Prostate gland (tissue), 2 donors: ENCODE results near the gene KCNK7. TPM values are rescaled to one million over a fixed set of nuclear protein-coding genes. Genes with fewer than 3 reads are reported as not detected.

ENCODE experiments used
- DNase-seq: peaks from one replicate; pipeline ENCODE4 v3.0.0-alpha.2; 2019; ENCODE audit warnings: low spot score
- H3K27ac ChIP-seq, 2 donors: fragments of 200-600 bp; sonication (generic); 2 replicates each; pipeline ENCODE4 v1.5.1; 2017 to 2019
- H3K27me3 ChIP-seq: fragments of 200-600 bp; sonication (generic); replicated peaks from 2 replicates; pipeline ENCODE4 v1.5.1; 2019; ENCODE audit not compliant: insufficient read depth
- H3K36me3 ChIP-seq, 2 donors: fragments of 200-600 bp; sonication (generic); 1 replicate in 1 of 2; 2 replicates in 1 of 2; pipeline versions ENCODE4 v1.5.1 to v1.8.1; 2017 to 2019
- H3K4me1 ChIP-seq: fragments of 200-600 bp; sonication (generic); replicated peaks from 2 replicates; pipeline ENCODE4 v1.5.1; 2019
- H3K4me3 ChIP-seq, 2 donors: fragments of 200-600 bp; sonication (generic); 2 replicates each; pipeline ENCODE4 v1.5.1; 2017 to 2019
- H3K9me3 ChIP-seq: fragments of 200-600 bp; sonication (generic); 2 replicates; pipeline ENCODE4 v1.5.1; 2017
- CTCF ChIP-seq, 4 experiments: fragments of 200-600 bp in 2 of 4; fragments of 450-650 bp in 2 of 4; sonication (generic) in 2 of 4; IDR thresholded peaks; 1 replicate in 3 of 4; 2 replicates in 1 of 4; pipeline ENCODE4 v1.5.1; 2016 to 2019; ENCODE audit warnings: antibody characterized with exemption in 4 of 4, mild to moderate bottlenecking in 2 of 4, moderate library complexity in 2 of 4
- POLR2A ChIP-seq: fragments of 450-650 bp; IDR thresholded peaks from one replicate; pipeline ENCODE4 v1.6.1; 2016; ENCODE audit warnings: antibody characterized with exemption, mild to moderate bottlenecking
- POLR2AphosphoS5 ChIP-seq: sonication (generic); formaldehyde crosslinking; IDR thresholded peaks from one replicate; pipeline ENCODE4 v1.6.1; 2017; ENCODE audit warnings: antibody characterized with exemption
- WGBS: methylation state at CpG from one replicate; pipeline ENCODE4 v1.1.5; 2018; 5-methylcytosine and 5-hydroxymethylcytosine counted together
- intact Hi-C: fragments of 100-400 bp; cut with DNase I; formaldehyde crosslinking; loops from one replicate; pipeline ENCODE4 v1.14.2; 2022
- total RNA-seq, 2 donors: library from RNA; depleted of rRNA; stranded (reverse); fragments of >200 nt; gene quantifications; one replicate each; pipeline ENCODE4 v1.1.0, GENCODE V29; 2016

The KCNK7 gene
- total RNA-seq, 2 donors from 2014 or later = 0.74 TPM; not detected in 1

- Histone ChIP-seq H3K27ac (no peak overlapping the region), H3K36me3 (peaks cover 0 to 25% of the 10 kb centered on the region in 2 donors), H3K27me3 (no peaks in the 10 kb centered on the region), H3K4me1 (no peaks in the 10 kb centered on the region), H3K4me3 (no peak overlapping the region), H3K9me3 (no peaks in the 10 kb centered on the region)
- TF ChIP-seq CTCF (IDR thresholded peaks at IDR 0.05) (no peak), POLR2AphosphoS5 (no peak), POLR2A (no peak)
- intact Hi-C loops = no loop called here
- WGBS = 71% methylated on average over 35 of the region's 46 CpGs
- no peak for DNase-seq
Observed at GRCh38 chr11:65584723-65585171, 10.9 kb downstream of the KCNK7 start.

- TF ChIP-seq POLR2A (no peak), POLR2AphosphoS5 (no peak), CTCF (IDR thresholded peaks at IDR 0.05) (no peak)
- H3K27ac ChIP-seq = no peak overlapping the region
- H3K9me3 ChIP-seq = no peaks in the 10 kb centered on the region
- intact Hi-C loops = no loop called here
- DNase-seq = no peak
- no peaks in the 10 kb centered on the region for H3K27me3 ChIP-seq
- peaks cover 0 to 25% of the 10 kb centered on the region in 2 donors for H3K36me3 ChIP-seq
- no peak overlapping the region for H3K4me3 ChIP-seq
- 70% methylated on average over 8 of the region's 8 CpGs for WGBS
- no peaks in the 10 kb centered on the region for H3K4me1 ChIP-seq
Observed at GRCh38 chr11:65584106-65584505, 11.5 kb downstream of the KCNK7 start.

- Histone ChIP-seq H3K27ac (no peak overlapping the region), H3K4me1 (no peaks in the 10 kb centered on the region), H3K27me3 (no peaks in the 10 kb centered on the region), H3K9me3 (no peaks in the 10 kb centered on the region), H3K36me3 (peaks cover 0 to 25% of the 10 kb centered on the region in 2 donors), H3K4me3 (no peak overlapping the region)
- DNase-seq = no peak
- intact Hi-C loops = no loop called here
- TF ChIP-seq CTCF (IDR thresholded peaks at IDR 0.05) = no peak
- no peak for TF ChIP-seq POLR2AphosphoS5
- WGBS = 88% methylated on average over 9 of the region's 10 CpGs
Observed at GRCh38 chr11:65583589-65583988, 12.0 kb downstream of the KCNK7 start.

GRCh38 chr11:65581928-65582327, 13.7 kb downstream of the KCNK7 start:
- intact Hi-C loops = no loop called here
- no peak overlapping the region for H3K4me3 ChIP-seq
- H3K36me3 ChIP-seq = peaks cover 0 to 25% of the 10 kb centered on the region in 2 donors
- WGBS = 98% methylated on average over 3 of the region's 3 CpGs
- no peaks in the 10 kb centered on the region for H3K9me3 ChIP-seq
- no peaks in the 10 kb centered on the region for H3K27me3 ChIP-seq
- TF ChIP-seq CTCF (IDR thresholded peaks at IDR 0.05) (no peak), POLR2A (no peak), POLR2AphosphoS5 (no peak)
- no peak overlapping the region for H3K27ac ChIP-seq
- no peak for DNase-seq
- H3K4me1 ChIP-seq = peaks cover 5% of the 10 kb centered on the region

- no peak for TF ChIP-seq POLR2A
- no peak for TF ChIP-seq CTCF (IDR thresholded peaks at IDR 0.05)
- TF ChIP-seq POLR2AphosphoS5 = no peak
- intact Hi-C loops = no loop called here
- DNase-seq = no peak
- Histone ChIP-seq H3K9me3 (no peaks in the 10 kb centered on the region), H3K27ac (no peak overlapping the region), H3K4me3 (no peak overlapping the region), H3K36me3 (peaks cover 0 to 25% of the 10 kb centered on the region in 2 donors), H3K4me1 (peaks cover 13% of the 10 kb centered on the region), H3K27me3 (no peaks in the 10 kb centered on the region)
- WGBS = 83% methylated on average over 8 of the region's 8 CpGs
Observed at GRCh38 chr11:65580756-65581155, 14.8 kb downstream of the KCNK7 start.
